Endometrial microvascular endothelial cells (primary cell): ENCODE data around the gene SNX3. TPM values are rescaled to one million over a fixed set of nuclear protein-coding genes. Genes with fewer than 3 reads are reported as not detected.

Source experiments
- in situ Hi-C: cut with HindIII; loops from 2 replicates; pipeline ENCODE4 v1.10.0; 2017; ENCODE audit warnings: low sequenced_read_pairs, low pct_unique_long_range_greater_than_20kb; ENCODE audit errors: inconsistent ontology term
- total RNA-seq: library from RNA; depleted of rRNA; stranded (reverse); fragments of >200 nt; gene quantifications from one replicate; pipeline ENCODE4 v1.2.3, GENCODE V29; 2015; ENCODE audit errors: inconsistent ontology term

Gene SNX3
- total RNA-seq, 1 donor from 2014 or later = 212 TPM

DNA sequence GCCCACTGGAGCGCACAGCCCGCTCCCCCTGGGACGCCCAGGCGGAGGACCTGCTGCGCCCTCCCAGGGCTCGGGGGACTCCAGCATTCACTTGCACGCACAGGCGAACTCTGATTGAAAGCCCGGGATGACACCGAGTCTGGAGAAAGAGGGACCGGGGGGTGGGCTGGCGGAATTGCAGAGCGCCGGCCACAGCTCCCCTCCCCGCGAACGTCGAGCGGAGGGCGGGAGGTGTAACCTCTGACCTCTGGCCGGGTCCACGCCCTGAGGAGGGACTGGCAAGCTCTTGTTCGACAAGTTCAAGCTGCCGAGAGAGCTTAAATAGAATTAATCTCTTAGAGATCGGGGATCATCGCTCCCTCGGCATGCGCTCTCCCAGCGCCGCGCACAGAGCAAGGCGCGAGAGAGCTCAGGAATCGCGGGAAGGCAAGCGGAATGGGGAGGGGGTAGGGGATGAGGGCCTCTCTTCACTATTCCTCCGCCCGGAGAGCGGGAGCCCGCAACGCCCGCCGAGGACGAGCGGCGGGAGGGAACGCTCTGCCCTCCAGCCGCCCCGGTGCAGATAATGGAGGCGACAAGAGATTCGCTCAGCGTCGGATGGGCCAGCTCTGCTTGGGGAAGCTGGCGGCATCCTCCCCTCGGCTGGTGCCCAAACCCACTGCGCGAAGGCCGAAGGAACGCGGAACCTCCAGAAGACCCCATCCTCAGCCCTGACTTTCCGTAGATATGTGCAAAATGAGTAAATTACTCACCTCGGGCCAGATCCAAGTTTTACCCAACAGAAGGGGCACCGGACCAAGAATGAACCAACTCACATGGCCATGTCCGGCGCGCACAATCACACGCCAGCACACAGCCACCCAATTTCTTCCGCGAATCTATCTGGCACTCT lies 95.8 kb downstream of the SNX3 start:
- in situ Hi-C loops = no loop called here

- in situ Hi-C loops = no loop called here
Observed at GRCh38 chr6:108164543-108164814, 96.4 kb downstream of the SNX3 start.

GRCh38 chr6:108163644-108164542 lies 96.9 kb downstream of the SNX3 start:
- in situ Hi-C loops = no loop called here

DNA sequence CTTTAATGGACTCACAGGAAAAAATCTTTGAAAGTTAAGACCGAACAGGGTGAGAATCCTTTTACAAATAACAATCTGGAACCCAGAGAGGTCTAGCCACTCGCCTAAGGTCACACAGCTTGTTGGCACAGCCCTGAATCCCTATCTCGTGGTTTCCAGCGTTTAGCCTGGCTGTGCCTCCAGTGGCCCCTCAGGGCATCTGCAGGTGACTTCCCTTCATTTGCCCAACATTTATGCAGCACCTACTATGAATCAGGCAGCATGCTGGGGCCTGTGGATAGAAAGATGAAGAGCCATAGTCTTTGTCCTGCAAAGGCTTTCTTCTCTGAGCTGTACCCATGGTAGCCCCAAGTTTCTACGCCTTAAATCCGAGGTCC lies 97.6 kb downstream of the SNX3 start:
- in situ Hi-C loops = no loop called here

- in situ Hi-C loops = no loop called here
Observed at GRCh38 chr6:108161724-108162282, 99.0 kb downstream of the SNX3 start.

Other genes starting within 250 kb of the SNX3 start
- 18.2 TPM for gene OSTM1, start 186.3 kb downstream of the SNX3 start, total RNA-seq
- not detected for gene NR2E1, start 95.0 kb downstream of the SNX3 start, total RNA-seq
- 5.9 TPM for gene AFG1L, start 34.0 kb upstream of the SNX3 start, total RNA-seq